Activated CD8-positive, alpha-beta T cell treated with anti-CD3 and anti-CD28 coated beads, Interleukin-2, amount 10 ng/mL, durations not matched to agents 7 days and 5 days (primary cell): Measurements from ENCODE around the gene CTSE. TPM values are rescaled to one million over a fixed set of nuclear protein-coding genes. Genes with fewer than 3 reads are reported as not detected.

Experiments
- ATAC-seq: fragments of 150-1000 bp; cut with Tn5 transposase; one replicate; pipeline ENCODE4 v1.10.0; 2021; ENCODE audit warnings: moderate library complexity
- CTCF ChIA-PET: fragments of 350-600 bp; sonication (Branson Sonifier 250); formaldehyde crosslinking; loops from one replicate; lab custom pipeline; 2021; ENCODE audit warnings: antibody characterized with exemption; lab: Charles Lee
- POLR2A ChIA-PET: fragments of 350-600 bp; sonication (Branson Sonifier 250); formaldehyde crosslinking; loops from one replicate; lab custom pipeline; 2021; ENCODE audit warnings: antibody characterized with exemption; lab: Charles Lee
- DNase-seq: peaks from one replicate; pipeline ENCODE4 v3.0.0-alpha.2; 2020
- H3K27ac Mint-ChIP-seq: one replicate; pipeline ENCODE4 v1.8.0; 2021; ENCODE audit warnings: mild to moderate bottlenecking, mixed read lengths
- H3K27me3 Mint-ChIP-seq: one replicate; pipeline ENCODE4 v1.8.0; 2021; ENCODE audit warnings: low read depth, mixed read lengths
- H3K36me3 Mint-ChIP-seq: one replicate; pipeline ENCODE4 v1.8.0; 2021; ENCODE audit warnings: low read depth, mixed read lengths
- H3K4me1 Mint-ChIP-seq: one replicate; pipeline ENCODE4 v1.8.0; 2021; ENCODE audit warnings: low read depth, mixed read lengths
- H3K4me3 Mint-ChIP-seq: one replicate; pipeline ENCODE4 v1.8.0; 2021; ENCODE audit warnings: mild to moderate bottlenecking, mixed read lengths
- H3K9me3 Mint-ChIP-seq: one replicate; pipeline ENCODE4 v1.8.0; 2022; ENCODE audit warnings: mixed read lengths; ENCODE audit not compliant: insufficient read depth
- total RNA-seq, 2 experiments: library from RNA; stranded (reverse); gene quantifications; one replicate each; pipeline ENCODE4 v1.2.3, GENCODE V29; 2021

The CTSE gene
- total RNA-seq, 2 experiments from 2014 or later, result not detected

DNA sequence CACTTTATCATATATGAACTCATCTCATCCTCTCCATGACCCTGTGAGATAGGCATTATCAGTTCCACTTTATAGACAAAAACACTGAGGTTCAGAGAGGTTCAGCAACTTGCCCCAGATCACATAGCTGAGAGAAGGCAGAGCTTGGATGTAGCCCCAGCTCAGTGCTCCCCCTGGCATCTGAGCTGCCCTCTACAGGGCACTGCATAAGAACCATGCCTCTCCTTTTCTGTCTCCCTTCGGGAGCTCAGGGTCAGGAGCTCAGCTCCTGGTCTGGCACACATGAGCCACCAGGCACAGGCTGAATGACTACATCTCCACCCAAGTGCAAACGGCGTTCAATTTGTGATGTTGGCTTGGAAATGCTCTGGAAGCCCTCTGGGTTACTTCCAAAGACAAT lies 37.4 kb downstream of the CTSE start:
- ATAC-seq (no peak), DNase-seq (no peak)
- H3K4me1 Mint-ChIP-seq, result no peaks in the 10 kb centered on the region
- no peak overlapping the region for H3K27ac Mint-ChIP-seq
- no peak overlapping the region for H3K4me3 Mint-ChIP-seq
- ChIA-PET POLR2A (interaction anchor here (0.6 kb wide), 1 partner anchor 131 kb away, joined by 4 read pairs; no protein-coding TSS in a partner anchor), CTCF (interaction anchor here (0.9 to 7.1 kb wide), 9 partner anchors 9 to 195 kb away, joined by 3 to 71 read pairs (median 8); no protein-coding TSS in a partner anchor)
- no peaks in the 10 kb centered on the region for H3K36me3 Mint-ChIP-seq
- no peaks in the 10 kb centered on the region for H3K9me3 Mint-ChIP-seq
- peaks cover 7% of the 10 kb centered on the region for H3K27me3 Mint-ChIP-seq

DNA sequence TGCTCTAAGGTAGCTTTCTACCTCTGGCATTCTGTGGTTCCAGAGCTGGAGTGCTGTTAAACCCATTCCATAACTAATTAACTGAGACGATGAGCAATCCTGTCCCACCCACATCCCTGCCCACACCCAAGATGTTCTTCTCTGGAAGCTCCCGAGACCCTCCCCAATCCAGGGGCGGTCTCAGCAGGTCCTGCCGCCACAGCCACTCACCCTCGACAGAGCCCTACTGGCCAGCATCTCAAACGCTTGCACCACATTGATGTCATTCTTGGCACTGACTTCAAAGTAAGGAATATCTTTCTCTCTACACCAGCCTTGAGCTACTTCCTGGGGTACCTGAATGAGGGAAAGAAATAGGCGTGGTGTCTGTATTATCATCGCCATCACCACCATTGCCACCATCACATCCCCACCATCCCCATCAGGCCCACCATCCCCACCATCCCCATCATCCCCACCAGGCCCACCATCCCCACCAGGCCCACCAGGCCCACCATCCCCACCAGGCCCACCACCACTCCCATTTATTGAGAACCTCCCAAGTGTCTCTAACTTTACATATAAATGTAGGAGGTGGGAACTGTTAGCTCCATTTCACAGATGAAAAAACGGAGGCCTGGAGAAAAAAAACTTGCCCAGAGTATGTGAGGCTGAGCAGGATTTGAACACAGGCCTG lies 38.2 kb downstream of the CTSE start:
- DNase-seq (no peak), ATAC-seq (no peak)
- Mint-ChIP-seq H3K4me3 (no peak overlapping the region), H3K9me3 (no peaks in the 10 kb centered on the region), H3K4me1 (no peaks in the 10 kb centered on the region), H3K36me3 (no peaks in the 10 kb centered on the region), H3K27me3 (peaks cover 7% of the 10 kb centered on the region), H3K27ac (no peak overlapping the region)
- POLR2A ChIA-PET, result no interaction called here
- CTCF ChIA-PET, result interaction anchor here (0.9 to 7.1 kb wide), 9 partner anchors 8 to 194 kb away, joined by 3 to 71 read pairs (median 8); no protein-coding TSS in a partner anchor

DNA sequence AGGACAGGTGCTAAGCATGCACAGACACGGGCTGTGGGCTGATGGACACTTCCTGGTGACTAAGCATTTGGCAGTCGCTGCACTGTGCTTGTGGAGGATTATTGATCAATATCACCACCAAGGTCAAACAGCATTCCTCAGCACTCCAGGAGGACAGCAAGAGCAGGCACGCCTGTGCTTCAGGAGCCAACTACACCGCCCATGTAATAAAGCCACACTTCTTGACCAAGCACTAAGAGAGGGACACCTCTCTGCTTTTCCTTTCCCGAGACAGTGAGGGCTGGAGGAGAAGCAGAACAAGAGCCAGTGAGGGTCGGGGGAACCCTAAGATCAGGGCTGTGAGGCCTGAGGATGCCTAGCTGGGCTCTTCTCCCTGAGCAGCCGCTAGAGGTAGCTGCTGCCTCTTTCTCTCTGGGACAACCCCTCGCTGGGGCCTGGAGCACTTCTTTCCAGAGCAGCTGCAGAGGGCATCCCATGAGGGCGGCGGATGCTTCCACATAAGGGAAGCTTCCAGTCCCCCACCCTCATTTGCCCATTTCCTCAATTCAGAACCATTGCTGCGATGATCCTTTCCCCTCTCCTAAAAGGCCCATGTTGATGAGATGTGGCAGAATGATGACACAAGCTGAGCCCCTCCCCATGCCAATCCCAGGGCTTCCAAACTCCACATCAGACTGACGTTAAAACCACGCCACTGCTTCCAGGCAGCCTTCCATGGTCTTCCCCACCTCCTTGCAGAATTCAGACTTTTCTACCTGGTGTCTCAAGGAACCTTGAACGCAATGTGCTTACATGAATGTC lies 39.6 kb downstream of the CTSE start:
- ChIA-PET POLR2A (no interaction called here), CTCF (interaction anchor here (0.7 to 7.1 kb wide), 15 partner anchors 9 to 244 kb away, joined by 3 to 71 read pairs (median 5); no protein-coding TSS in a partner anchor)
- Mint-ChIP-seq H3K36me3 (no peaks in the 10 kb centered on the region), H3K27me3 (peaks cover 5% of the 10 kb centered on the region), H3K9me3 (no peaks in the 10 kb centered on the region), H3K4me1 (no peaks in the 10 kb centered on the region), H3K4me3 (no peak overlapping the region), H3K27ac (no peak overlapping the region)
- DNase-seq (peak; percentile 46), ATAC-seq (peak; percentile 63)

DNA sequence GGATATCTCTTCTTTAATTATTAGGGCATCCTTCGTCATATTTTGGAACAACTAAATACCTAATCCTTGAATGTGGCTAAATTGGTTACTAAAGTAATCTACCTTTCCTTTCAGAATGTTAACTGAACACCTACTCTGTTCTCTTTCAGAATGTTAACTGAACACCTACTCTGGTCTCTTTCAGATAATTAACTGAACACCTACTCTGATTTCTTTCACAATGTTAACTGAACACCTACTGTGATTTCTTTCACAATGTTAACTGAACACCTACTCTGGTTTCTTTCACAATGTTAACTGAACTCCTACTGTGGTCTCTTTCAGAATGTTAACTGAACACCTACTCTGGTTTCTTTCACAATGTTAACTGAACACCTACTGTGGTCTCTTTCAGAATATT lies 42.4 kb downstream of the CTSE start:
- no peaks in the 10 kb centered on the region for H3K36me3 Mint-ChIP-seq
- no peaks in the 10 kb centered on the region for H3K9me3 Mint-ChIP-seq
- no peak overlapping the region for H3K4me3 Mint-ChIP-seq
- H3K4me1 Mint-ChIP-seq, result no peaks in the 10 kb centered on the region
- no peak overlapping the region for H3K27ac Mint-ChIP-seq
- ATAC-seq (no peak), DNase-seq (no peak)
- ChIA-PET CTCF (interaction anchor here (0.6 to 7.1 kb wide), 5 partner anchors 63 to 335 kb away, joined by 3 to 71 read pairs (median 4); no protein-coding TSS in a partner anchor), POLR2A (interaction anchor here (0.7 kb wide), 1 partner anchor 260 kb away, joined by 3 read pairs; no protein-coding TSS in a partner anchor)
- H3K27me3 Mint-ChIP-seq, result peaks cover 5% of the 10 kb centered on the region

DNA sequence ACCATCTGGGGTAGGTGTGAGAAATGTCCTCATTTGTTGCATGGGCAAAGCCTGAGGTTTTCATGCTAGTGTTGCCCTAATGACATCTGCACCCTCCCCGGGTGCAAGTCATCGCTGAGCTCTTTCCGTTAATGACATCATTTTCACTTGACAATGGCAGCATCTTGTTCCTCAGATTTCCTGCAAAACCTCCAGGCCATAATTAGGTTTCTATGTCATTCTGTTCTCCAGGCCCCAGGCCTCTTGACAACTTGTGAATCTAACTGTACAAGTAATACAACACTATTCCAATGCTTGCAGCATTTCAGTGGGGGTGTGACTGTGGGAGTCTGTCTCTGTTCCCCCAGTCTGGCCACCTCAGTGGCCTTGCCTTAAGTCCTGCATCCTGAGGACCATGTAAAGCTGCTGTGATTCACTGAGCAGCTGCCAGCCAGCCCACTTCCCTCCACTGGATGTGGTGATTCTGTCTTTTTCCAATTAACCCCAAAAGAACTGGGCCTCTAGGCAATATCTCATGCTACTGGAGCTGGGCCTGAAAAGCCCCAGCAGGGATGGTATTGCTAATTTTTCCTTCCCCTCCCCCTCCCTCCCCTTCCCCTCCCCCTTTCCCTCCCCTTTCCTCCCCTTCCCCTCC lies 43.3 kb downstream of the CTSE start:
- no peak overlapping the region for H3K4me3 Mint-ChIP-seq
- no peak for DNase-seq
- no peak for ATAC-seq
- H3K9me3 Mint-ChIP-seq, result no peaks in the 10 kb centered on the region
- CTCF ChIA-PET, result interaction anchor here (0.9 to 4.8 kb wide), 5 partner anchors 35 to 320 kb away, joined by 3 to 169 read pairs (median 4); no protein-coding TSS in a partner anchor
- H3K27ac Mint-ChIP-seq, result no peak overlapping the region
- POLR2A ChIA-PET, result no interaction called here
- H3K27me3 Mint-ChIP-seq, result peaks cover 5% of the 10 kb centered on the region
- H3K4me1 Mint-ChIP-seq, result no peaks in the 10 kb centered on the region
- H3K36me3 Mint-ChIP-seq, result no peaks in the 10 kb centered on the region

- no peak for DNase-seq
- peaks cover 5% of the 10 kb centered on the region for H3K27me3 Mint-ChIP-seq
- no peaks in the 10 kb centered on the region for H3K4me1 Mint-ChIP-seq
- CTCF ChIA-PET, result interaction anchor here (0.9 to 4.8 kb wide), 4 partner anchors 36 to 387 kb away, joined by 3 to 169 read pairs (median 12); no protein-coding TSS in a partner anchor
- H3K9me3 Mint-ChIP-seq, result no peaks in the 10 kb centered on the region
- POLR2A ChIA-PET, result no interaction called here
- no peak overlapping the region for H3K27ac Mint-ChIP-seq
- no peaks in the 10 kb centered on the region for H3K36me3 Mint-ChIP-seq
- no peak overlapping the region for H3K4me3 Mint-ChIP-seq
- ATAC-seq, result no peak
These were observed 44.4 kb downstream of the CTSE start for GRCh38 chr1:205979301-205979700.

DNA sequence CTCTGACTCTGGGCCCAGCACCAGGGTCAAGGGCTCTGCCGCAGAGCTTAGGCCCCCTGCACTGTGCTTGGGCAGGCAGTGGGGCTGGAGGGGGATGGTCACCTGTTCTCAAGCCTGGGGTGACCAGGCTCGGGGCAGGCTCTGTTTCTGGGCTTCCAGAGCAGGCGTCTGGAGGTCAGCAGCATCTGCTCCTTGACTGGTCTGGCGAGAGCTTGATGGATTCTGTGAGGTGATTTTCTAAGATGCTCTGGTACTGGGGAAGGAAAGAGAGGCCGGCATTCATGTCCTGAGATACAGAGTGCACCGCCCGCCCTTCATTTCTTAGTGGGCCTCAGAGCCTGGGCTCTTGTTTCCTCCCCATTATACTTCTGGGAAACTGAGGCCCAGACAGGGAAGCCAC lies 45.0 kb downstream of the CTSE start:
- H3K27me3 Mint-ChIP-seq, result peaks cover 5% of the 10 kb centered on the region
- CTCF ChIA-PET, result interaction anchor here (2.1 to 4.8 kb wide), 7 partner anchors 12 to 386 kb away, joined by 7 to 169 read pairs (median 40); no protein-coding TSS in a partner anchor
- no peaks in the 10 kb centered on the region for H3K36me3 Mint-ChIP-seq
- POLR2A ChIA-PET, result no interaction called here
- H3K9me3 Mint-ChIP-seq, result no peaks in the 10 kb centered on the region
- no peak overlapping the region for H3K4me3 Mint-ChIP-seq
- DNase-seq (no peak), ATAC-seq (no peak)
- no peaks in the 10 kb centered on the region for H3K4me1 Mint-ChIP-seq
- H3K27ac Mint-ChIP-seq, result no peak overlapping the region

- H3K4me3 Mint-ChIP-seq, result no peak overlapping the region
- no peaks in the 10 kb centered on the region for H3K36me3 Mint-ChIP-seq
- no peaks in the 10 kb centered on the region for H3K9me3 Mint-ChIP-seq
- H3K27me3 Mint-ChIP-seq, result peaks cover 5% of the 10 kb centered on the region
- ChIA-PET POLR2A (interaction anchor here (0.6 to 1.5 kb wide), 4 partner anchors 58 to 318 kb away, joined by 3 to 4 read pairs (median 4); no protein-coding TSS in a partner anchor), CTCF (interaction anchor here (0.6 to 4.8 kb wide), 97 partner anchors 9 to 453 kb away, joined by 3 to 169 read pairs (median 4); partner anchors contain the start of genes ELK4, RAB29 and SLC26A9)
- no peak overlapping the region for H3K27ac Mint-ChIP-seq
- peak; percentile 81 for DNase-seq
- H3K4me1 Mint-ChIP-seq, result no peaks in the 10 kb centered on the region
- peak; percentile 85 for ATAC-seq
These were observed 46.2 kb downstream of the CTSE start for GRCh38 chr1:205977402-205978014.

- Mint-ChIP-seq H3K27ac (no peak overlapping the region), H3K9me3 (no peaks in the 10 kb centered on the region), H3K4me3 (no peak overlapping the region), H3K27me3 (no peaks in the 10 kb centered on the region), H3K36me3 (no peaks in the 10 kb centered on the region), H3K4me1 (no peaks in the 10 kb centered on the region)
- ChIA-PET CTCF (interaction anchor here (0.7 to 4.8 kb wide), 92 partner anchors 10 to 452 kb away, joined by 3 to 169 read pairs (median 4); partner anchors contain the start of genes ELK4, RAB29 and SLC26A9), POLR2A (interaction anchor here (0.6 to 1.5 kb wide), 5 partner anchors 57 to 317 kb away, joined by 3 to 5 read pairs (median 4); no protein-coding TSS in a partner anchor)
- DNase-seq (no peak), ATAC-seq (no peak)
These were observed 46.8 kb downstream of the CTSE start for GRCh38 chr1:205976708-205977401.

DNA sequence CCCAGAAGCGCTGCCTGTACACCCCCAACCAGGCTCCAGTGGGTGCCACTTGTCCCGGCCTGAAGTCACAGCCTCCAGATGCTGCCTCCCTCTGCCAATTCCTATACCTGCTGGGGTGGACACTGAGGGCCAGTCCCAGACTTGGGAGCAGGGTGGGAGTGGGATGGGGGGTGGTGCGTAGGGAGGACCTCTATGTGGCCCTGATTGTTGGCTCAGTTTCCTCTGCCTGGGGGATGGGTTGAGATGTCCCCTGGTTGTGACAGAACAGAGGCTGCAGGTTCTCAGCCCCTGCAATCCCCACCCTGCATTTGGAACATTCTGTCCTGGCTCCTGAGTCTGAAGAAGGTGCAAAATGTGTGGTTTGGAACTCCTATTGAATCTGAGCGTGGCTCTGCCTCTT lies 47.7 kb downstream of the CTSE start:
- ChIA-PET POLR2A (no interaction called here), CTCF (interaction anchor here (1.7 to 4.8 kb wide), 7 partner anchors 9 to 317 kb away, joined by 9 to 169 read pairs (median 45); no protein-coding TSS in a partner anchor)
- Mint-ChIP-seq H3K36me3 (no peaks in the 10 kb centered on the region), H3K4me1 (no peaks in the 10 kb centered on the region), H3K9me3 (no peaks in the 10 kb centered on the region), H3K27ac (no peak overlapping the region), H3K4me3 (no peak overlapping the region), H3K27me3 (no peaks in the 10 kb centered on the region)
- ATAC-seq (no peak), DNase-seq (no peak)
